ENCODE data around the gene PRKAB2. TPM values are rescaled to one million over a fixed set of nuclear protein-coding genes. Genes with fewer than 3 reads are reported as not detected.
"Not testable (repeated sequence)": the region's sequence is repeated elsewhere in the genome, so short reads cannot be mapped to it uniquely, and the experiment has no call there.

PRKAB2 gene
- total RNA-seq, 1 experiment from 2014 or later, result 12.6 TPM

DNA sequence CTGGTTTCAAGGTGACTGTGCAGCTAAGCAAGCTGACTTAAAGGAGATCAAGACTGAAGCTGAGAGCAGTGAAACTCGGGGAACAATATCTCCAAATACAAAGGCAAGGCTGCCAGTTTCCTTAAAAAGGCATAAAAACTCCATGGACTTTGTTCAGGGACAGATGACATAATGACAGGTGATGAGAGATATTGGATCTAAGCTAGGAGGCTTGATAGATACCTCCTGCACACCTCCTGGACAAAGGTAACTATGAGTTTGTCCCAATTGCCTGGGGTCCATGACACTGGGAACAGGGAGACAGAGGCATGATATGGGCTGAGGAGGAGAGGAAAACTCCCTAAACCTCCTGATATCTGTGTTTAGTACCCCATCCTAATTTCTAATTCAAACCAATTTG lies 55.2 kb downstream of the PRKAB2 start:
- no peak for DNase-seq
- no peaks in the 10 kb centered on the region for H3K9me3 Mint-ChIP-seq (ENCODE audit: low read depth, unreplicated experiment)
- H3K27ac Mint-ChIP-seq (ENCODE audit: unreplicated experiment), result no peak overlapping the region
- intact Hi-C loops (cut with micrococcal nuclease; ENCODE audit: unreplicated experiment), result no loop called here
- CTCF ChIA-PET, result no interaction called here
- peaks cover 81% of the 10 kb centered on the region for H3K27me3 Mint-ChIP-seq (ENCODE audit: unreplicated experiment)
- no peak overlapping the region for H3K4me3 Mint-ChIP-seq (ENCODE audit: low read depth, unreplicated experiment)
- H3K4me1 Mint-ChIP-seq (ENCODE audit: low read depth, unreplicated experiment), result no peaks in the 10 kb centered on the region
- BruUV-seq (replicated peaks), result no TSS peak
- TF ChIP-seq, protein P1, sequence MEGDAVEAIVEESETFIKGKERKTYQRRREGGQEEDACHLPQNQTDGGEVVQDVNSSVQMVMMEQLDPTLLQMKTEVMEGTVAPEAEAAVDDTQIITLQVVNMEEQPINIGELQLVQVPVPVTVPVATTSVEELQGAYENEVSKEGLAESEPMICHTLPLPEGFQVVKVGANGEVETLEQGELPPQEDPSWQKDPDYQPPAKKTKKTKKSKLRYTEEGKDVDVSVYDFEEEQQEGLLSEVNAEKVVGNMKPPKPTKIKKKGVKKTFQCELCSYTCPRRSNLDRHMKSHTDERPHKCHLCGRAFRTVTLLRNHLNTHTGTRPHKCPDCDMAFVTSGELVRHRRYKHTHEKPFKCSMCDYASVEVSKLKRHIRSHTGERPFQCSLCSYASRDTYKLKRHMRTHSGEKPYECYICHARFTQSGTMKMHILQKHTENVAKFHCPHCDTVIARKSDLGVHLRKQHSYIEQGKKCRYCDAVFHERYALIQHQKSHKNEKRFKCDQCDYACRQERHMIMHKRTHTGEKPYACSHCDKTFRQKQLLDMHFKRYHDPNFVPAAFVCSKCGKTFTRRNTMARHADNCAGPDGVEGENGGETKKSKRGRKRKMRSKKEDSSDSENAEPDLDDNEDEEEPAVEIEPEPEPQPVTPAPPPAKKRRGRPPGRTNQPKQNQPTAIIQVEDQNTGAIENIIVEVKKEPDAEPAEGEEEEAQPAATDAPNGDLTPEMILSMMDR (IDR thresholded peaks at IDR 0.05; ENCODE audit: unreplicated experiment), result no peak
- no peaks in the 10 kb centered on the region for H3K36me3 Mint-ChIP-seq (ENCODE audit: insufficient read depth, unreplicated experiment)

DNA sequence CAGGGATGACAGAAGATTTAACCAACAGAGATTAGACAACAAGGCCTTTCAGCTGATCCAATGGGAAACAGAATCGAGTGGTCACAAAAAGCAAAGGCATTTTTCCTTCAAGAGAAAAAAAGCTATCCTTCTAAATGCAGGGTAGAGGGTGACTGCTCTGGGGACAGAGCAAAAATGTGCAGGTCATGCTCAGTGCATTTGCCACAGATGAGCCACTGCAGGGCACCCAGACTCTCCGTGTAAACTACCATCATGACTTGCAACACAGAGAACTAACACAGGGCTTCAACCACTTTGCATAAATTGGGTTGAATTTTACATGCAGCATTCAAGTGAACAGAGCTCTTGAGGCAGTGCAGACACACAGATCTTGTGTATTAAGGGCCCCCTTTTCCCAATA lies 56.8 kb downstream of the PRKAB2 start:
- no TSS peak for BruUV-seq (replicated peaks)
- Mint-ChIP-seq H3K4me1 (ENCODE audit: low read depth, unreplicated experiment) (no peaks in the 10 kb centered on the region), H3K27me3 (ENCODE audit: unreplicated experiment) (peaks cover 81% of the 10 kb centered on the region), H3K4me3 (ENCODE audit: low read depth, unreplicated experiment) (no peak overlapping the region), H3K27ac (ENCODE audit: unreplicated experiment) (no peak overlapping the region), H3K36me3 (ENCODE audit: insufficient read depth, unreplicated experiment) (no peaks in the 10 kb centered on the region), H3K9me3 (ENCODE audit: low read depth, unreplicated experiment) (no peaks in the 10 kb centered on the region)
- CTCF ChIA-PET, result no interaction called here
- TF ChIP-seq, protein P1 (IDR thresholded peaks at IDR 0.05; ENCODE audit: unreplicated experiment), result no peak
- no peak for DNase-seq
- intact Hi-C loops (cut with micrococcal nuclease; ENCODE audit: unreplicated experiment), result no loop called here

DNA sequence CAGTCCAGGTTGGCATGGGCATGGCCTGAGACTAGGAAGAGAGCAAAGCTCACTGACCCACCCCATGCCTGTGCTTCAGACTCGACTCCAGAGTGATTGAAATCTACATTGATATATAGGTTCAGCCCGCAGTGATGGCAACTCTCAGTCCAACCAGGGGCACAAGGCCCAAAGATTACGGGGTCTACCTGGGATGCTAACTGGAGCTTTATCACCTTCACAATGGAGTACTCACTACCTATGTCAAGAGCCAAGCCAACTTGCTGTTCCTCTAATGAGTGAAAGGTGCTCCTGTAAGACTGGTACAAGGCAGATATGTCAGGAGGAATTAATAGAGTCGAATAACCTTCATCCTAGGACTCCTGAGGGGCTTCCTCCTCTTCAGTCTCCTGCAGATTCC lies 57.2 kb downstream of the PRKAB2 start:
- DNase-seq; intact Hi-C loops (cut with micrococcal nuclease; ENCODE audit: unreplicated experiment); BruUV-seq (replicated peaks); H3K4me1 Mint-ChIP-seq (ENCODE audit: low read depth, unreplicated experiment); H3K36me3 Mint-ChIP-seq (ENCODE audit: insufficient read depth, unreplicated experiment); H3K27ac Mint-ChIP-seq (ENCODE audit: unreplicated experiment); H3K4me3 Mint-ChIP-seq (ENCODE audit: low read depth, unreplicated experiment); CTCF ChIA-PET; H3K9me3 Mint-ChIP-seq (ENCODE audit: low read depth, unreplicated experiment): not testable (repeated sequence)
- H3K27me3 Mint-ChIP-seq (ENCODE audit: unreplicated experiment), result peaks cover 81% of the 10 kb centered on the region

GRCh38 chr1:147114353-147114752 lies 57.9 kb downstream of the PRKAB2 start:
- BruUV-seq (replicated peaks); H3K4me3 Mint-ChIP-seq (ENCODE audit: low read depth, unreplicated experiment); H3K9me3 Mint-ChIP-seq (ENCODE audit: low read depth, unreplicated experiment); CTCF ChIA-PET; H3K4me1 Mint-ChIP-seq (ENCODE audit: low read depth, unreplicated experiment); DNase-seq; H3K36me3 Mint-ChIP-seq (ENCODE audit: insufficient read depth, unreplicated experiment); intact Hi-C loops (cut with micrococcal nuclease; ENCODE audit: unreplicated experiment); H3K27ac Mint-ChIP-seq (ENCODE audit: unreplicated experiment): not testable (repeated sequence)
- peaks cover 81% of the 10 kb centered on the region for H3K27me3 Mint-ChIP-seq (ENCODE audit: unreplicated experiment)

- intact Hi-C loops (cut with micrococcal nuclease; ENCODE audit: unreplicated experiment), result no loop called here
- H3K36me3 Mint-ChIP-seq (ENCODE audit: insufficient read depth, unreplicated experiment), result no peaks in the 10 kb centered on the region
- peaks cover 86% of the 10 kb centered on the region for H3K27me3 Mint-ChIP-seq (ENCODE audit: unreplicated experiment)
- no peak for DNase-seq
- CTCF ChIA-PET, result interaction anchor here (1.2 kb wide), 1 partner anchor 57 kb away, joined by 3 read pairs; no protein-coding TSS in a partner anchor
- H3K4me3 Mint-ChIP-seq (ENCODE audit: low read depth, unreplicated experiment), result no peak overlapping the region
- no peaks in the 10 kb centered on the region for H3K9me3 Mint-ChIP-seq (ENCODE audit: low read depth, unreplicated experiment)
- no peaks in the 10 kb centered on the region for H3K4me1 Mint-ChIP-seq (ENCODE audit: low read depth, unreplicated experiment)
- H3K27ac Mint-ChIP-seq (ENCODE audit: unreplicated experiment), result no peak overlapping the region
- TF ChIP-seq, protein P1 (IDR thresholded peaks at IDR 0.05; ENCODE audit: unreplicated experiment), result no peak
- no TSS peak for BruUV-seq (replicated peaks)
Observed at GRCh38 chr1:147111381-147112130, 60.7 kb downstream of the PRKAB2 start.

Measured in Calu3 (cell line).